GM10266 (cell line): Measurements from ENCODE around the gene ITGB2.

Experiments
- DNase-seq: peaks from one replicate; pipeline ENCODE4 v3.0.0; 2012; ENCODE audit errors: extremely low spot score
- CTCF ChIP-seq: IDR thresholded peaks from 2 replicates; pipeline ENCODE4 v1.5.1; 2012; ENCODE audit warnings: mild to moderate bottlenecking, low read depth; ENCODE audit not compliant: control insufficient read depth, insufficient read depth; ENCODE audit errors: missing control alignments

ITGB2 gene

GRCh38 chr21:44867999-44868700 lies 52.5 kb downstream of the ITGB2 start:
- no peak for DNase-seq
- TF ChIP-seq CTCF = no peak

- no peak for TF ChIP-seq CTCF
- no peak for DNase-seq
Measured at GRCh38 chr21:44867464-44867863, 53.2 kb downstream of the ITGB2 start.

GRCh38 chr21:44866780-44867179 lies 53.9 kb downstream of the ITGB2 start:
- TF ChIP-seq CTCF = no peak
- DNase-seq = no peak

GRCh38 chr21:44865561-44866280 lies 55.0 kb downstream of the ITGB2 start:
- no peak for DNase-seq
- TF ChIP-seq CTCF = no peak

GRCh38 chr21:44862869-44863685 lies 57.6 kb downstream of the ITGB2 start:
- no peak for DNase-seq
- no peak for TF ChIP-seq CTCF

- TF ChIP-seq CTCF = no peak
- no peak for DNase-seq
Measured at GRCh38 chr21:44858791-44859190, 61.9 kb downstream of the ITGB2 start.
